Astrocyte (in vitro differentiated cells and primary cell): ENCODE measurements around the gene SP3.

Experiments
- EZH2 ChIP-seq: IDR thresholded peaks from 2 replicates; pipeline ENCODE4 v1.6.1; 2012; ENCODE audit warnings: mild to moderate bottlenecking, low read length, inconsistent platforms; ENCODE audit not compliant: insufficient read depth
- TF ChIP-seq, protein P1 (sequence below): IDR thresholded peaks from 2 replicates; pipeline ENCODE4 v1.5.1; 2011; ENCODE audit warnings: low read depth, mild to moderate bottlenecking, inconsistent platforms, low read length, moderate library complexity; ENCODE audit not compliant: insufficient read depth

- TF ChIP-seq, protein P1, sequence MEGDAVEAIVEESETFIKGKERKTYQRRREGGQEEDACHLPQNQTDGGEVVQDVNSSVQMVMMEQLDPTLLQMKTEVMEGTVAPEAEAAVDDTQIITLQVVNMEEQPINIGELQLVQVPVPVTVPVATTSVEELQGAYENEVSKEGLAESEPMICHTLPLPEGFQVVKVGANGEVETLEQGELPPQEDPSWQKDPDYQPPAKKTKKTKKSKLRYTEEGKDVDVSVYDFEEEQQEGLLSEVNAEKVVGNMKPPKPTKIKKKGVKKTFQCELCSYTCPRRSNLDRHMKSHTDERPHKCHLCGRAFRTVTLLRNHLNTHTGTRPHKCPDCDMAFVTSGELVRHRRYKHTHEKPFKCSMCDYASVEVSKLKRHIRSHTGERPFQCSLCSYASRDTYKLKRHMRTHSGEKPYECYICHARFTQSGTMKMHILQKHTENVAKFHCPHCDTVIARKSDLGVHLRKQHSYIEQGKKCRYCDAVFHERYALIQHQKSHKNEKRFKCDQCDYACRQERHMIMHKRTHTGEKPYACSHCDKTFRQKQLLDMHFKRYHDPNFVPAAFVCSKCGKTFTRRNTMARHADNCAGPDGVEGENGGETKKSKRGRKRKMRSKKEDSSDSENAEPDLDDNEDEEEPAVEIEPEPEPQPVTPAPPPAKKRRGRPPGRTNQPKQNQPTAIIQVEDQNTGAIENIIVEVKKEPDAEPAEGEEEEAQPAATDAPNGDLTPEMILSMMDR = no peak
- TF ChIP-seq EZH2 = no peak
Observed at GRCh38 chr2:173869244-173870229, 95.6 kb downstream of the SP3 start.
